H9 (cell line): ENCODE results near the gene THOC2. TPM values are rescaled to one million over a fixed set of nuclear protein-coding genes. Genes with fewer than 3 reads are reported as not detected.
"Not testable (repeated sequence)": the region's sequence is repeated elsewhere in the genome, so short reads cannot be mapped to it uniquely, and the experiment has no call there.

Experiments
- DNase-seq: peaks from one replicate; pipeline ENCODE4 v3.0.0-alpha.2; 2017
- H2AFZ ChIP-seq: one replicate; pipeline ENCODE4 v1.6.1; 2013; ENCODE audit warnings: mild to moderate bottlenecking, low read length, control low read depth, moderate library complexity
- H2AK5ac ChIP-seq: 2 replicates; pipeline ENCODE4 v1.6.1; 2013; ENCODE audit warnings: low read length, control low read depth, mixed read lengths; ENCODE audit not compliant: insufficient read length
- H2BK120ac ChIP-seq: one replicate; pipeline ENCODE4 v1.6.1; 2013; ENCODE audit warnings: low read depth, mild to moderate bottlenecking, low read length, control low read depth, inconsistent platforms; ENCODE audit not compliant: poor library complexity, severe bottlenecking
- H2BK12ac ChIP-seq: 2 replicates; pipeline ENCODE4 v1.6.1; 2013; ENCODE audit warnings: low read length, control low read depth, mixed read lengths, low read depth; ENCODE audit not compliant: insufficient read length
- H2BK15ac ChIP-seq: 2 replicates; pipeline ENCODE4 v1.6.1; 2013; ENCODE audit warnings: low read depth, low read length, control low read depth
- H2BK20ac ChIP-seq: one replicate; pipeline ENCODE4 v1.6.1; 2013; ENCODE audit warnings: low read depth, mild to moderate bottlenecking, low read length, control low read depth, inconsistent platforms; ENCODE audit not compliant: poor library complexity, severe bottlenecking
- H2BK5ac ChIP-seq: 2 replicates; pipeline ENCODE4 v1.6.1; 2013; ENCODE audit warnings: low read length, control low read depth, mixed read lengths; ENCODE audit not compliant: insufficient read length
- H3K14ac ChIP-seq: 2 replicates; pipeline ENCODE4 v1.6.1; 2013; ENCODE audit warnings: low read length, control low read depth; ENCODE audit not compliant: insufficient read depth
- H3K18ac ChIP-seq: 2 replicates; pipeline ENCODE4 v1.6.1; 2013; ENCODE audit warnings: low read depth, mild to moderate bottlenecking, mixed read lengths, low read length, control low read depth; ENCODE audit not compliant: insufficient read length
- H3K23ac ChIP-seq: 2 replicates; pipeline ENCODE4 v1.6.1; 2013; ENCODE audit warnings: low read length, control low read depth, mixed read lengths, low read depth; ENCODE audit not compliant: insufficient read length
- H3K23me2 ChIP-seq: 2 replicates; pipeline ENCODE4 v1.6.1; 2013; ENCODE audit warnings: low read depth, mild to moderate bottlenecking, mixed read lengths, low read length, control low read depth; ENCODE audit not compliant: insufficient read length, poor library complexity, severe bottlenecking
- H3K27ac ChIP-seq: 2 replicates; pipeline ENCODE4 v1.5.1; 2013; ENCODE audit warnings: low read length, control low read depth, mixed read lengths, low read depth; ENCODE audit not compliant: insufficient read length
- H3K27me3 ChIP-seq: 2 replicates; pipeline ENCODE4 v1.6.1; 2013; ENCODE audit warnings: low read length, control low read depth, inconsistent platforms; ENCODE audit not compliant: insufficient read depth
- H3K4ac ChIP-seq: 2 replicates; pipeline ENCODE4 v1.6.1; 2013; ENCODE audit warnings: low read depth, mild to moderate bottlenecking, control low read depth, inconsistent platforms, low read length, moderate library complexity
- H3K4me1 ChIP-seq: 2 replicates; pipeline ENCODE4 v1.6.1; 2013; ENCODE audit warnings: low read length, control low read depth, inconsistent platforms; ENCODE audit not compliant: insufficient read depth
- H3K4me2 ChIP-seq: 2 replicates; pipeline ENCODE4 v1.6.1; 2013; ENCODE audit warnings: low read length, control low read depth, mixed read lengths; ENCODE audit not compliant: insufficient read length, insufficient read depth
- H3K56ac ChIP-seq: 2 replicates; pipeline ENCODE4 v1.6.1; 2013; ENCODE audit warnings: low read depth, mild to moderate bottlenecking, mixed read lengths, low read length, control low read depth; ENCODE audit not compliant: insufficient read length
- H3K79me1 ChIP-seq: 2 replicates; pipeline ENCODE4 v1.6.1; 2013; ENCODE audit warnings: low read depth, mild to moderate bottlenecking, moderate library complexity, low read length, control low read depth, inconsistent platforms; ENCODE audit not compliant: insufficient read depth, poor library complexity, severe bottlenecking
- H3K79me2 ChIP-seq: 2 replicates; pipeline ENCODE4 v1.6.1; 2013; ENCODE audit warnings: low read length, control low read depth, inconsistent platforms; ENCODE audit not compliant: insufficient read depth
- H3K9ac ChIP-seq: 2 replicates; pipeline ENCODE4 v1.6.1; 2013; ENCODE audit warnings: low read length, control low read depth, mixed read lengths; ENCODE audit not compliant: insufficient read length; ENCODE audit errors: extremely low read depth
- H3K9me3 ChIP-seq: one replicate; pipeline ENCODE4 v1.6.1; 2013; ENCODE audit warnings: low read depth, low read length, inconsistent platforms; ENCODE audit not compliant: control insufficient read depth
- H3T11ph ChIP-seq: one replicate; pipeline ENCODE4 v1.6.1; 2013; ENCODE audit warnings: mild to moderate bottlenecking, low read length, control low read depth, inconsistent platforms
- H4K20me1 ChIP-seq: one replicate; pipeline ENCODE4 v1.6.1; 2013; ENCODE audit not compliant: control insufficient read depth, insufficient read length, insufficient read depth
- H4K5ac ChIP-seq: 2 replicates; pipeline ENCODE4 v1.6.1; 2013; ENCODE audit warnings: low read depth, mild to moderate bottlenecking, mixed read lengths, low read length, control low read depth; ENCODE audit not compliant: insufficient read length
- H4K8ac ChIP-seq: replicated peaks from 2 replicates; pipeline ENCODE4 v1.6.1; 2013; ENCODE audit warnings: low read length, control low read depth, mixed read lengths, low read depth; ENCODE audit not compliant: insufficient read length
- H4K91ac ChIP-seq: 2 replicates; pipeline ENCODE4 v1.6.1; 2013; ENCODE audit warnings: low read depth, mild to moderate bottlenecking, moderate library complexity, mixed read lengths, low read length, control low read depth; ENCODE audit not compliant: insufficient read length
- H3K27ac Mint-ChIP-seq, 3 experiments: 2 replicates in 2 of 3; 3 replicates in 1 of 3; pipeline ENCODE4 v1.8.0; 2020 to 2021; ENCODE audit warnings: mixed read lengths in 3 of 3, mild to moderate bottlenecking in 1 of 3, moderate library complexity in 1 of 3
- H3K27me3 Mint-ChIP-seq: 2 replicates; pipeline ENCODE4 v1.8.0; 2021; ENCODE audit warnings: low read depth, mild to moderate bottlenecking, moderate library complexity, mixed read lengths
- H3K36me3 Mint-ChIP-seq, 3 experiments: 2 replicates in 2 of 3; 3 replicates in 1 of 3; pipeline ENCODE4 v1.8.0; 2020 to 2021; ENCODE audit warnings: low read depth in 3 of 3, mixed read lengths in 3 of 3; ENCODE audit not compliant: insufficient read depth in 1 of 3
- H3K4me1 Mint-ChIP-seq, 2 experiments: 2 replicates each; pipeline ENCODE4 v1.8.0; 2020; ENCODE audit warnings: mixed read lengths in 2 of 2
- H3K4me3 Mint-ChIP-seq, 2 experiments: 2 replicates in 1 of 2; 3 replicates in 1 of 2; pipeline ENCODE4 v1.8.0; 2020 to 2021; ENCODE audit warnings: mild to moderate bottlenecking in 2 of 2, mixed read lengths in 2 of 2, moderate library complexity in 1 of 2
- H3K9me3 Mint-ChIP-seq, 2 experiments: 2 replicates in 1 of 2; 3 replicates in 1 of 2; pipeline ENCODE4 v1.8.0; 2020; ENCODE audit warnings: mild to moderate bottlenecking in 2 of 2, mixed read lengths in 2 of 2, moderate library complexity in 1 of 2
- WGBS: extraction: QIAGEN DNeasy Blood & Tissue Kit; methylation state at CpG from one replicate; pipeline ENCODE4 v1.1.7; 2013; ENCODE audit warnings: missing lambda C conversion rate, low lambda C conversion rate, mixed read lengths; ENCODE audit not compliant: insufficient read length; ENCODE audit errors: extremely low coverage; 5-methylcytosine and 5-hydroxymethylcytosine counted together
- total RNA-seq: library from RNA; stranded (reverse); gene quantifications from 2 replicates; pipeline ENCODE4 v1.2.1, GENCODE V29; 2021
- TF ChIP-seq, protein P1 (sequence below): fragments of 200-600 bp; sonication (generic); conservative IDR thresholded peaks from 3 replicates; pipeline ENCODE4 v1.8.0; 2021; ENCODE audit warnings: antibody characterized with exemption, mild to moderate bottlenecking

Gene THOC2
- total RNA-seq, 1 experiment from 2014 or later: 72.1 TPM

DNA sequence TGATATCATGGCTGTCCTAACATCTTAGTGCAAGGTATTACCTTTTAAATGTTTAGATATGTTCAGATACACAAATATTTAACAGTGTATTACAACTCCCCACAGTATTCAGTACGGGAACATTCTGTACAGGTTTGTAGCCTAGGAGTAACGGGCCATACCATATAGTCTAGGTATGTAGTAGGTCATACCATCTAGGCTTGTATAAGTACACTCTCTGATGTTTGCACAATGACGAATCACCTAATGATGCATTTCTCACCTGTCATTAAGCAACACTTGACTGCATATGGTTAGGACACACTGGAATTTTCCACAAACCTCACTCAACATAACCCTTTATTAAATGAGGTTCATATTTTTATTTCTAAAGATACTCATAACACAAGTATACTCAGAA is 67.7 kb downstream of the THOC2 start:
- H3K4me1 Mint-ChIP-seq: no peaks in the 10 kb centered on the region
- H3K4ac ChIP-seq: no peak overlapping the region
- no peak overlapping the region for H3K27ac ChIP-seq
- H2AK5ac ChIP-seq: no peak overlapping the region
- H3K36me3 Mint-ChIP-seq: peaks cover 33 to 73% (median 64%) of the 10 kb centered on the region in 3 experiments
- H2AFZ ChIP-seq: no peak overlapping the region
- H3K27me3 ChIP-seq: no peaks in the 10 kb centered on the region
- no CpG with 5 or more reads among the region's 3 CpGs for WGBS
- H2BK5ac ChIP-seq: no peak overlapping the region
- no peak overlapping the region for H4K8ac ChIP-seq
- H3K4me3 Mint-ChIP-seq: no peak overlapping the region
- no peak for DNase-seq
- peaks cover 10 to 59% of the 10 kb centered on the region in 2 experiments for H3K9me3 Mint-ChIP-seq
- H3K23me2 ChIP-seq: no peaks in the 10 kb centered on the region
- H3K14ac ChIP-seq: no peak overlapping the region
- H2BK20ac ChIP-seq: no peak overlapping the region
- H3K4me2 ChIP-seq: no peak overlapping the region
- H3K27ac Mint-ChIP-seq: no peak overlapping the region
- no peaks in the 10 kb centered on the region for H3K79me2 ChIP-seq
- H3K27me3 Mint-ChIP-seq: peaks cover 2% of the 10 kb centered on the region; the same call in 1 of the 2 replicates
- H3K79me1 ChIP-seq: no peaks in the 10 kb centered on the region
- H2BK120ac ChIP-seq: no peak overlapping the region
- H2BK12ac ChIP-seq: no peak overlapping the region
- H3K4me1 ChIP-seq: no peaks in the 10 kb centered on the region
- no peak overlapping the region for H3K56ac ChIP-seq
- no peak overlapping the region for H3T11ph ChIP-seq
- H3K9me3 ChIP-seq: peaks cover 16% of the 10 kb centered on the region
- no peak overlapping the region for H3K23ac ChIP-seq
- no peak overlapping the region for H4K91ac ChIP-seq
- TF ChIP-seq, protein P1, sequence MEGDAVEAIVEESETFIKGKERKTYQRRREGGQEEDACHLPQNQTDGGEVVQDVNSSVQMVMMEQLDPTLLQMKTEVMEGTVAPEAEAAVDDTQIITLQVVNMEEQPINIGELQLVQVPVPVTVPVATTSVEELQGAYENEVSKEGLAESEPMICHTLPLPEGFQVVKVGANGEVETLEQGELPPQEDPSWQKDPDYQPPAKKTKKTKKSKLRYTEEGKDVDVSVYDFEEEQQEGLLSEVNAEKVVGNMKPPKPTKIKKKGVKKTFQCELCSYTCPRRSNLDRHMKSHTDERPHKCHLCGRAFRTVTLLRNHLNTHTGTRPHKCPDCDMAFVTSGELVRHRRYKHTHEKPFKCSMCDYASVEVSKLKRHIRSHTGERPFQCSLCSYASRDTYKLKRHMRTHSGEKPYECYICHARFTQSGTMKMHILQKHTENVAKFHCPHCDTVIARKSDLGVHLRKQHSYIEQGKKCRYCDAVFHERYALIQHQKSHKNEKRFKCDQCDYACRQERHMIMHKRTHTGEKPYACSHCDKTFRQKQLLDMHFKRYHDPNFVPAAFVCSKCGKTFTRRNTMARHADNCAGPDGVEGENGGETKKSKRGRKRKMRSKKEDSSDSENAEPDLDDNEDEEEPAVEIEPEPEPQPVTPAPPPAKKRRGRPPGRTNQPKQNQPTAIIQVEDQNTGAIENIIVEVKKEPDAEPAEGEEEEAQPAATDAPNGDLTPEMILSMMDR: no peak
- no peak overlapping the region for H4K5ac ChIP-seq
- no peaks in the 10 kb centered on the region for H4K20me1 ChIP-seq
- no peak overlapping the region for H3K18ac ChIP-seq
- no peak overlapping the region for H2BK15ac ChIP-seq
- H3K9ac ChIP-seq: no peak overlapping the region

- H4K5ac ChIP-seq, H3K18ac ChIP-seq, H3K27ac Mint-ChIP-seq, H2AFZ ChIP-seq, H4K8ac ChIP-seq, H3K27me3 Mint-ChIP-seq, H2BK15ac ChIP-seq, DNase-seq, H3K23ac ChIP-seq, H3K4me3 Mint-ChIP-seq, H3K4me2 ChIP-seq, H4K91ac ChIP-seq, H3K4me1 ChIP-seq, H4K20me1 ChIP-seq, H3K79me2 ChIP-seq, H3T11ph ChIP-seq, H3K27me3 ChIP-seq, H2BK12ac ChIP-seq, H3K4ac ChIP-seq, H2AK5ac ChIP-seq, H3K27ac ChIP-seq, H3K14ac ChIP-seq, H3K56ac ChIP-seq, H2BK5ac ChIP-seq, H3K9ac ChIP-seq, H3K79me1 ChIP-seq, H2BK120ac ChIP-seq, H3K23me2 ChIP-seq, H2BK20ac ChIP-seq, H3K4me1 Mint-ChIP-seq: not testable (repeated sequence)
- peaks cover 16% of the 10 kb centered on the region for H3K9me3 ChIP-seq
- Mint-ChIP-seq H3K36me3 (peaks cover 35 to 72% (median 66%) of the 10 kb centered on the region in 3 experiments), H3K9me3 (peaks cover 10 to 58% of the 10 kb centered on the region in 2 experiments)
- WGBS: no CpG with 5 or more reads among the region's 6 CpGs
Measured at GRCh38 chrX:123664467-123665167, 68.2 kb downstream of the THOC2 start.
